GM23338 (cell line): Measurements from ENCODE around the gene SRCIN1. TPM values are rescaled to one million over a fixed set of nuclear protein-coding genes. Genes with fewer than 3 reads are reported as not detected.

Source experiments
- ATAC-seq: fragments of 200-7000 bp; cut with Tn5 transposase; 3 replicates; pipeline ENCODE4 v1.9.1; 2020
- DNase-seq: peaks from one replicate; pipeline ENCODE4 v3.0.0-alpha.2; 2015; ENCODE audit warnings: low spot score
- H2AFZ ChIP-seq: fragments of 200-600 bp; sonication (generic); 2 replicates; pipeline ENCODE4 v1.8.0; 2016; ENCODE audit warnings: antibody characterized with exemption, mild to moderate bottlenecking, moderate library complexity
- H3F3A ChIP-seq: fragments of 200-600 bp; sonication (generic); replicated peaks from 2 replicates; pipeline ENCODE4 v1.8.0; 2017; ENCODE audit warnings: antibody characterized with exemption, mixed run types, low read depth
- H3K27ac ChIP-seq: fragments of 200-600 bp; sonication (generic); 2 replicates; pipeline ENCODE4 v1.6.1; 2016; ENCODE audit warnings: low read depth
- H3K27me3 ChIP-seq: fragments of 200-600 bp; sonication (generic); 2 replicates; pipeline ENCODE4 v1.8.0; 2016; ENCODE audit warnings: mild to moderate bottlenecking, mixed run types, moderate library complexity; ENCODE audit not compliant: insufficient read depth
- H3K36me3 ChIP-seq: fragments of 200-600 bp; sonication (generic); 2 replicates; pipeline ENCODE4 v1.8.0; 2016; ENCODE audit warnings: mild to moderate bottlenecking; ENCODE audit not compliant: insufficient read depth
- H3K4me1 ChIP-seq: fragments of 200-600 bp; sonication (generic); 2 replicates; pipeline ENCODE4 v1.8.0; 2016; ENCODE audit warnings: mild to moderate bottlenecking, moderate library complexity; ENCODE audit not compliant: insufficient read depth
- H3K4me2 ChIP-seq: fragments of 200-600 bp; sonication (generic); 2 replicates; pipeline ENCODE4 v1.7.1; 2017; ENCODE audit warnings: mixed run types
- H3K4me3 ChIP-seq: fragments of 200-600 bp; sonication (generic); 2 replicates; pipeline ENCODE4 v1.6.1; 2016; ENCODE audit warnings: mixed run types
- H3K79me2 ChIP-seq: fragments of 200-600 bp; sonication (generic); replicated peaks from 2 replicates; pipeline ENCODE4 v1.8.0; 2017; ENCODE audit warnings: mild to moderate bottlenecking; ENCODE audit not compliant: insufficient read depth
- H3K9me2 ChIP-seq: fragments of 200-600 bp; sonication (generic); 2 replicates; pipeline ENCODE4 v1.8.0; 2017; ENCODE audit not compliant: insufficient read depth
- H4K20me1 ChIP-seq: fragments of 200-600 bp; sonication (generic); replicated peaks from 2 replicates; pipeline ENCODE4 v1.8.0; 2017; ENCODE audit warnings: mild to moderate bottlenecking; ENCODE audit not compliant: insufficient read depth
- H3K27ac Mint-ChIP-seq: 2 replicates; pipeline ENCODE4 v1.8.0; 2020; ENCODE audit warnings: inconsistent platforms, mild to moderate bottlenecking, moderate library complexity, mixed read lengths
- H3K27me3 Mint-ChIP-seq: 3 replicates; pipeline ENCODE4 v1.8.0; 2022; ENCODE audit warnings: low read depth, mild to moderate bottlenecking, moderate library complexity, mixed read lengths, inconsistent platforms; ENCODE audit not compliant: insufficient read depth, poor library complexity
- H3K36me3 Mint-ChIP-seq: 3 replicates; pipeline ENCODE4 v1.8.0; 2021; ENCODE audit warnings: low read depth, mild to moderate bottlenecking, inconsistent platforms, moderate library complexity, mixed read lengths
- H3K4me1 Mint-ChIP-seq: 3 replicates; pipeline ENCODE4 v1.8.0; 2020; ENCODE audit warnings: mild to moderate bottlenecking, inconsistent platforms, mixed read lengths
- H3K4me3 Mint-ChIP-seq: 3 replicates; pipeline ENCODE4 v1.8.0; 2021; ENCODE audit warnings: moderate library complexity, mild to moderate bottlenecking, inconsistent platforms, mixed read lengths
- H3K9me3 Mint-ChIP-seq: 3 replicates; pipeline ENCODE4 v1.8.0; 2020; ENCODE audit warnings: moderate library complexity, mild to moderate bottlenecking, inconsistent platforms, mixed read lengths
- CREB1 ChIP-seq: fragments of 250-450 bp; sonication (Bioruptor Pico); IDR thresholded peaks from 2 replicates; pipeline ENCODE4 v1.5.0; 2020; ENCODE audit warnings: low read depth, mild to moderate bottlenecking, moderate library complexity
- CTCF ChIP-seq, 2 experiments: fragments of 200-600 bp in 1 of 2; sonication (generic) in 1 of 2; conservative IDR thresholded peaks; 2 replicates each; pipeline versions ENCODE4 v1.5.1 to v1.6.1; 2016 to 2017; ENCODE audit warnings: antibody characterized with exemption in 2 of 2, low read depth in 2 of 2, mild to moderate bottlenecking in 2 of 2, moderate library complexity in 1 of 2
- EZH2 ChIP-seq: fragments of 200-600 bp; sonication (generic); IDR thresholded peaks from one replicate; pipeline ENCODE4 v1.8.0; 2017; ENCODE audit warnings: antibody characterized with exemption, mild to moderate bottlenecking, low read depth; ENCODE audit not compliant: unreplicated experiment
- EZH2phosphoT487 ChIP-seq: fragments of 200-600 bp; sonication (generic); IDR thresholded peaks from one replicate; pipeline ENCODE4 v1.8.1; 2018; ENCODE audit warnings: antibody characterized with exemption; ENCODE audit not compliant: unreplicated experiment
- JUNB ChIP-seq: IDR thresholded peaks from one replicate; pipeline ENCODE4 v1.6.1; 2016; ENCODE audit warnings: antibody characterized with exemption; ENCODE audit not compliant: unreplicated experiment
- NANOG ChIP-seq: IDR thresholded peaks from 2 replicates; pipeline ENCODE4 v1.6.1; 2016; ENCODE audit warnings: antibody characterized with exemption, borderline replicate concordance
- REST ChIP-seq: IDR thresholded peaks from one replicate; pipeline ENCODE4 v1.6.1; 2018; ENCODE audit warnings: antibody characterized with exemption; ENCODE audit not compliant: unreplicated experiment
- STAT1 ChIP-seq: IDR thresholded peaks from one replicate; pipeline ENCODE4 v1.6.1; 2016; ENCODE audit warnings: antibody characterized with exemption; ENCODE audit not compliant: unreplicated experiment
- ZNF331 ChIP-seq: fragments of 250-450 bp; sonication (Bioruptor Pico); IDR thresholded peaks from 2 replicates; pipeline ENCODE4 v1.5.0; 2020; ENCODE audit warnings: low read depth, mild to moderate bottlenecking, moderate library complexity
- ZNF462 ChIP-seq: fragments of 250-450 bp; sonication (Bioruptor Pico); IDR thresholded peaks from 2 replicates; pipeline ENCODE4 v1.5.0; 2020; ENCODE audit warnings: mild to moderate bottlenecking, moderate library complexity
- polyA plus RNA-seq: library from polyadenylated mRNA; unstranded; fragments of >200 nt; fragmentation: Nextera tagmentation; extraction: Ambion mirVana; gene quantifications from 2 replicates; pipeline ENCODE4 v1.2.1, GENCODE V29; 2016
- total RNA-seq: library from RNA; depleted of rRNA; stranded (reverse); fragments of >200 nt; shearing (Covaris generic); gene quantifications from 2 replicates; pipeline ENCODE4 v1.2.3, GENCODE V29; 2014

Gene SRCIN1
- total and polyA plus RNA-seq, 2 experiments from 2014 or later, result 0.87 to 2.2 TPM

- Histone ChIP-seq H4K20me1 (no peaks in the 10 kb centered on the region), H3K36me3 (no peaks in the 10 kb centered on the region), H3K9me2 (no peaks in the 10 kb centered on the region), H3F3A (no peaks in the 10 kb centered on the region), H3K4me1 (peaks cover 23% of the 10 kb centered on the region; the same call in 1 of the 2 replicates), H3K4me3 (no peak overlapping the region), H3K4me2 (peak overlapping the region; percentile 17), H3K27me3 (peaks cover 37% of the 10 kb centered on the region), H2AFZ (no peak overlapping the region; the same call in 1 of the 2 replicates), H3K27ac (no peak overlapping the region), H3K79me2 (no peaks in the 10 kb centered on the region)
- Mint-ChIP-seq H3K27ac (no peak overlapping the region), H3K36me3 (no peaks in the 10 kb centered on the region; the same call in 2 of the 3 replicates), H3K4me3 (no peak overlapping the region; the same call in 2 of the 3 replicates), H3K4me1 (peaks cover 60% of the 10 kb centered on the region), H3K9me3 (no peaks in the 10 kb centered on the region), H3K27me3 (peaks cover 35% of the 10 kb centered on the region)
- TF ChIP-seq EZH2 (no peak), NANOG (no peak), EZH2phosphoT487 (no peak), CREB1 (CRISPR knock-in tag) (no peak), ZNF462 (CRISPR knock-in tag) (no peak), STAT1 (no peak), JUNB (no peak), REST (no peak), CTCF (conservative IDR thresholded peaks at IDR 0.05; ENCODE audit: low read depth in 2 of 2) (no peak), ZNF331 (CRISPR knock-in tag) (no peak)
- peak; percentile 71 for ATAC-seq
- no peak for DNase-seq
Measured at GRCh38 chr17:38585056-38585917, 20.5 kb downstream of the SRCIN1 start.
